ENCODE results near the gene CCDC34.

Gene CCDC34, protein sequence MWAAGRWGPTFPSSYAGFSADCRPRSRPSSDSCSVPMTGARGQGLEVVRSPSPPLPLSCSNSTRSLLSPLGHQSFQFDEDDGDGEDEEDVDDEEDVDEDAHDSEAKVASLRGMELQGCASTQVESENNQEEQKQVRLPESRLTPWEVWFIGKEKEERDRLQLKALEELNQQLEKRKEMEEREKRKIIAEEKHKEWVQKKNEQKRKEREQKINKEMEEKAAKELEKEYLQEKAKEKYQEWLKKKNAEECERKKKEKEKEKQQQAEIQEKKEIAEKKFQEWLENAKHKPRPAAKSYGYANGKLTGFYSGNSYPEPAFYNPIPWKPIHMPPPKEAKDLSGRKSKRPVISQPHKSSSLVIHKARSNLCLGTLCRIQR

DNA sequence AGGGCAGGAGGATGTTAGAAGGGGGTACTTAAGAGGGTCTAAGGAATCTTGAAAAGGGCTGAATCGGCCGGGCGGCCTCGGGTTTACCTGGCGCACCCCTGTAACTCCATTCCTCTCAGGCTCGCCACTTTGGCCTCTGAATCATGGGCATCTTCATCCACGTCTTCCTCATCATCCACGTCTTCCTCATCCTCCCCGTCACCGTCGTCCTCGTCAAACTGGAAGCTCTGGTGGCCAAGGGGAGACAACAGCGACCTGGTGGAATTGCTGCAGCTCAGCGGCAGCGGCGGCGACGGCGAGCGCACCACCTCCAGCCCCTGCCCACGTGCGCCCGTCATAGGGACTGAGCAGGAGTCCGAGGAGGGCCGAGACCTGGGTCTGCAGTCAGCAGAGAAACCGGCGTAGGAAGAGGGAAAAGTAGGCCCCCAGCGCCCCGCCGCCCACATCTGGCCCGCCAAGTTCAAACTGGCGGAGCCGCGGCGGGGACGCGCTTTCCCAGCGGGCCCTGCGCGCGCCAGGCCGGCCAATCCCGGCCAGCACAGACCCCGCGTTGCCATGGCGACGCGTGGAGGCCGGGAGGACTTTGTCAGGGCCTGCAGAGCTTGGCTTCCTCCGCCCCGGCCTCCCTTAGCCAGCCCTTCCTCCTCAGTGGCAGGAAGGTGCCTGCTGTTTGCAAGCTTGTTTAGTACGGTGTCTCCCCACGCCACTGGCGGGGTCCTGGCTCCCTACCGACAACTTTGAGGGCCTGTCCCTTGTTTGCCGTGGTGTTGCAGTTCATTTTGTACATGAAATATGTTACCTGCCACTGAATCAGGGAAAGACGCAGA lies at the start of gene CCDC34:
CCDC34 (minus strand) TSS at position 467 of the 827 bp plus-strand sequence; CDS start at position 446, 21 bp downstream.
- DNase-seq = peak; percentile 86

DNA sequence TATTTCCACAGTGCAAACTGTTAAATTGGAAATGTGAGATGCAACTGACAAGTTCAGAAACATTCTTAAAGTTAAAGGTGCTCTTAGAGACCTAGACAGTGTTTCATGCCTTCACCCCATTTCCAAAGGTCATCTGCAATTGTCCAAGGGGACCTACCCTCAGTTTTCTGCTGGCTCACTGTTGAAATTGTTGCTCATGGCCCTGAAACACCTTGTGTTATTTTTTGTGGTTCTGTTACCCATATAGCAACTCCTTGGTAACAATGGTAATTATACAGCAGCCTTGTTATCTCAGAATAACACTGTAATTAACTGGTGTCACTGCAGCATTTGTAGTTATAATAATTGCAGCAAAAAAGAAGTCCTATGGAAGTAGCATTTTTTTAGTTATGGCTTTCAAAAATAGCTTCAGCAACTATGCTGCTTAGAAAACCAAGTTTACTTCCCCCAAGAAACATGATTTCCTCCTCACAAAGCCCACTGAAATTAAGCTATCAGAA lies 49.2 kb upstream of the CCDC34 start:
- DNase-seq = no peak

DNA sequence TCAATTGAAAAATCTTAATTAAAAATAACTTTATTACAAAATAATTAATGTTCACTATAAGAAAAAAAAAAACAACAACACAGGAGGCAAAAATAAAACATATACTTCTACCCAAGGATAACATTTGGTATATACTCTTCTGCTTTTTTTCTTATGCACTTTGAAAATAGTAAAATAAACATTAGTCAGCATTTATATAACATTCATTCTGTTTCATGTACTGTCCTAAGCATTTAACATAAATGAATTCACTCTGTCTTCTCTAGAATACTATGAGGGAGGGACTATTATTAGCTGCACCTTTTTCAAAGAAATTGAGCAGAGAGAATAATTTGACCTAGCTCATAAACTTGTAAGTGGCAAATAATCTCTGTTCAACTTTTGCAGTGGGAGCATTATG lies 48.3 kb upstream of the CCDC34 start:
- DNase-seq = no peak

DNA sequence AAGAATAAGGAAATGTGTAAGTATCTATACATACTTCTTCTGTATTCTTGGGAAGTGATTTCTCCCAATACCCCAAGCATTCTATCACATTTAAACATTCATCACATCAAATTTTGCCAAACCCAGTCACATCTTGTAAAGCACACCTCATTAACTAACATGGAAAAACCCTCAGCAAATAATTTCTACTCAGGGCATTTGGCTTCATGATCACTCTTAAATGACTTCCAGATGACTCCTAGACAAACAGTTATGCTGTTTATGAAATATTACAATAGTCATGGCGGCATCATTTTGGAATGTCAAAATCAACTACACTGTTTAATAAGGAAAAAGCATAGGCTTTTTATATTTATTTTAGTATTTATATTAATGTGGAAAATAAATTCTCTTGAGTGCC lies 47.3 kb upstream of the CCDC34 start:
- no peak for DNase-seq

DNA sequence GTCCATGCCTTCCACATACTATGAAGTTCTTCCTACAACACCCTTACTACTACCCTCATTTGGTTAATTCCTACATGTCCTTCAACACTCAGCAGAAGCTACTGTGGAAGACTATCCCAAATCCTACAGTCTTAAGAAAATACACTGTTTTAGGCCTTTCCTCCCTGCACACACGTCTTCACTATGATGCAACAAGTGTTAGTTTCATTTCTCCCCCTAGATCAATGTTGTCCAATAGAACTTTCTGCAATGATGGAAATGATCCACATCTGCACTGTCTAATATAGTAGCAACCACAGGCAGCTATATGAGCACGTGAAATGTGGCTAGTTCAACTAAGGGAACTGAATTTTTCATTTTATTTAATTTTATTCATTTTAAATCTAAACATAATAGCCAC lies 46.7 kb upstream of the CCDC34 start:
- no peak for DNase-seq

DNA sequence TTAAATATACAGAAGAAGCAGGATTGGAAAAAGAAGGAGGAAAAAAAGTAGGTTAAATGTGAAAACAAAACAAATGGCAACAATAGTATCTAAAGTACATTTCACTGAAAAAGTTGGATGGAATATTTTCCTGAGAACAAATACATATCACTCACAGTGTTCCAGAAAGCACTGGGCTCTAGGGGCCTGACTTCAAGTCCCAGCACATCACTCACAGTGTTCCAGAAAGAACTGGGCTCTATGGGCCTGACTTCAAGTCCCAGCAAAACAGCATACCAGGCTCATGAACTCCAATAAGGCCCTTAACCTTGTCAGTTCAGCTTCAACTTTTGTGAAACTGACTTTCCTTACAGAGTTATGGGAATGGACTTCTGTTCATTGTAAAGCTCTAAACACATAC lies 46.0 kb upstream of the CCDC34 start:
- DNase-seq = no peak

DNA sequence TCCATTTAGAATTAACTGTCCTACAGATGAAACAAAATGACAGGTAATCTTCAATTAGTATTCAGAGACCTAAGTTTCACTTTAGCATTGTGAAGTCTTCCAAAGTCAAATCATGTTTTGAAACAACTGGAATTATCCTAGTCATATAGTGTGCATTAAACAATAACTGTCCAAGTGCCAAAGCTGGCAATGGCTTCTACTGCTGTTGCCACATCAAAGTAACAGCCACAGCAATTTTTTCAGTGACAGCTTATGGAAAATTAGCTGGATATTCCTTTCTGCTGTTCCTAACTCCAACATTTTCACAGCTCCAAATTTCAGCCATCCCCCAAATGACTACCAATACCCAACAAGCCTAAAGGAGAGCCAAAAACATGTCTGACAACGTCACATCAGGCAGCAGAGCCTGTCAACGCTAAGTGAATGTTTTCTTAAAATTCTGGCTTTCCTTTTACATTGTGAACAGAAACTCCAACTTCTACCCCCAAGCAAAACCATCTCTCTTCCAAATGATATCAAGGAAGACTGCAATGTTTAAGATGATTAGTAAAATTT lies 45.3 kb upstream of the CCDC34 start:
- no peak for DNase-seq

DNA sequence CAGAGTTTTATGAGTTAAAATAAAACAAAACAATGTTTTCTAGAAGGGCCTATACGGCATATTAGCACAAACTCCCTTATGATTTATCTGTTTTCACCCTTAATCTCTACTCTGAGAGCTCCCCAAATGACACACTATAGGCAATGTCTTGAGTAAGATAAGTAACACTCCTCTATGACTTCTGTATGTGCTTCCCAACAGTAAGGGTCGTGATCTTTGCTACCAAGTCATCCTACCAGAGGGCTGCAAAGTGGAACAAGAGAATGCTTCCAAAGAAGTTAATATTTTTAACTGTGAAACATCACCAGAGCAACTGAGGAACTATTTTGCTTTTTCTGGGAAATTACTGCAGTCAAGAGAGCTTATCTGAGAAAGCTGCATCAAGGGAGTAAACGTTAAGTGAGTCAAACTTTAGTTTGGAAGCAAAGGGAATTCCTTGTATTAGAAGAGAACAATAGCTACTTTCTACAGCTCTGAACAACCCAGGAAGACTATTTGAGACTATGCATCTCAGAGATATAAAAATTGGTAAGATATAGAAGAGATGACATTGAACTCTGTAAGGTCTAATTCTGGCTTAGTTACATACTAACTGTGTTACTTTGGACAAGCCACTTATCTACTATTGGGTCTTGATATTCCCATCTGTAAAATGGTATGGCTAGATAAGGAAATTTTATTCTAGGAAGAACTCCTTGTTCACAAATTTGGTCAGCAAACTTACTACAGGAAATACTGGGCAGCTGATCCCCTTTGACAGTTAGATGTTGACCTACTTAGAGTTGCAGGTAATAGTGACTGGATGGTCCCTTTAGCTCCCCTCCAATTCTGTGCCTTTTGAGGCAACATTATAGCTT lies 43.7 kb upstream of the CCDC34 start:
- no peak for DNase-seq

DNA sequence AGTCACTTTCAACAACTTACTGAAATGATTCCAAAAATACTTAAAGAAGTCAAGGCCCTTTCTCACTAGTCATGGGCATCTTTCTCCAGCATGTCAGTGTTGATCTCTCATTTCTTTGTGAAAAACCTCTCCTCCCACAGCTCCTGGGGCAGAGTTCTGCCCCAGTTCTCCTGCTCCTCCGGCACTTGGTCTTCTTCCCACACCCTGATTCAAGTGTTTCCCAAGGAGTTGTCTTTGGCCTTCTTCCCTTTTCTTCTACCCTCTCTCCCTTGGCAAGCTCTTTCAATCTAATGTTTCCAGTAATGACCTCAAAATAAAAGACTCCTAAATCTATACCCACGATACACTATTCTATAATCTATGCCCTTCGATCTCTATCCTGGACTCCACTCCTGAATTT lies 42.1 kb upstream of the CCDC34 start:
- DNase-seq = no peak

DNA sequence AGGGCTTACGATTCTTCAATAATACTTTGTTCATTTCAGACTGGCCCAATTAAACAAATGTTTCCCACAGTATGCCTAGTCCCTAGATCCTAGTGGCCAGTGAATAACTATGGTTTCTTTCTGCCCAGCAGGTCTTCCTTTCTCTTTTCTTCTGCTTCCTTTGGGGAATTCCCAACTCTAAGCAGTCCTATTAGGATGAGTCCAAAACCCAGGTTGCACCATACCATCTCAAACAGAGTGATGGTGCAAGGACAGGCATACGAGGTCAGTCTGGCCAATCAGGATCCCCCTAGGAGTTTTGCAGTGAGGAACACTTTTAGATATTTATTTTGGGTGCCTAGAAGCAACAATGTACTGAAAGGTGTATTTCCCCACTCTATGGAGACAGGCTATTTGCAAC lies 41.4 kb upstream of the CCDC34 start:
- DNase-seq = no peak

DNA sequence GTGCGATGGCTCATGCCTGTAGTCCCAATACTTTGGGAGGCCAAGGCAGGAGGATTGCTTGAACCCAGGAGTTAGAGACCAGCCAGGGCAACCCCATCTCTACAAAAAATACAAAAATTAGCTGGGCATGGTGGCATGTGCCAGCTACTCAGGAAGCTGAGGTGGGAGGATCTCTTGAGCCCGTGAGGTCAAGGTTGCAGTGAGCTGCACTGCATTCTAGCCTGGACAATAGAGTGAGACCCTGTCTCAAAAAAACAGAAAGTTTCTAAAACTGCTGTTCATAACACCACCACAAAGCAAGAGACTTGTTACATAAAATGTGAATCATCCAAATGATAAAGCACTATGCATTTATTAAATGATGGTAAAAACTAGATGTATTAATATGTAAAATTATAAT lies 40.2 kb upstream of the CCDC34 start:
- no peak for DNase-seq

DNA sequence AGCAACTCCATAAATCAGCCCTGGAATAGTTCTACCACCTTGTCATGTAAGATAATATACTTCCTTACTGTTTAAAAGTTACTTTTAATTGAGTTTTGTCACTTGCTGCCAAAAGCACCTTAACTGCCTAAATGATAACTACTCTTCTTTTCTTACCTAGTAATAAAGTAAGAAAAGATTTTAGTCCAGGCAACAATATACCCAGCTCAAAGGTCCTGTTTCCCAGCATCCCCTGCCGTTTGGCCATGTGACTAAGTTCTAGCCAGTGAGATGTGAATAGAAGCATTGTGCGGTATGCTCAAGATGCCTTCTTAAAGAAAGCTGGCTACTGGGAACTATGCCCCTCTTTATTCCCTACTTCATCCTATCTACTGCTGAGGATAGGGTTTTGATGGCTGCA lies 39.4 kb upstream of the CCDC34 start:
- DNase-seq = no peak

DNA sequence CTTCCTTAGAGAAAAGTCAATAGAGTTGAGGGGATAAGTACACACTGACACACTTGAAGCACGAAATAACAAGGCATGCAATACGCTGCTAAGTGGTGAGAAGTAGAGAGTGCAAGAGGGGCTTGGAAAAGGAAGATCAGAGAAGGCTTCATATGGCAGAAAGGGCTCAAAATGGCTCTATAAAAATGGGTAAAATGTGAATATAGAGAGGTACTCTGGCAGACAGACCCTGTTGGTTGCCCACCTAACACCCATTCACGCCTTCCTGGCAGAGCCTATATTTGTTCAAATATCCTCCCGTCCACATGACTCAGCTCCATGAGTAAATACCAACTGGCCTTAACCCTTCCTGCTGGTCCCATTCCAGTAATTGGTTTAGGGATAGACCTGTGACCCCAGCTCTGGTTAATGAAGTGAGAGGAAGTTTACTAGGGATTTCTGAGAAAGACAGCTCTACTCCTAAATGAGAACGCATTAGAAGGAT lies 38.9 kb upstream of the CCDC34 start:
- DNase-seq = no peak

DNA sequence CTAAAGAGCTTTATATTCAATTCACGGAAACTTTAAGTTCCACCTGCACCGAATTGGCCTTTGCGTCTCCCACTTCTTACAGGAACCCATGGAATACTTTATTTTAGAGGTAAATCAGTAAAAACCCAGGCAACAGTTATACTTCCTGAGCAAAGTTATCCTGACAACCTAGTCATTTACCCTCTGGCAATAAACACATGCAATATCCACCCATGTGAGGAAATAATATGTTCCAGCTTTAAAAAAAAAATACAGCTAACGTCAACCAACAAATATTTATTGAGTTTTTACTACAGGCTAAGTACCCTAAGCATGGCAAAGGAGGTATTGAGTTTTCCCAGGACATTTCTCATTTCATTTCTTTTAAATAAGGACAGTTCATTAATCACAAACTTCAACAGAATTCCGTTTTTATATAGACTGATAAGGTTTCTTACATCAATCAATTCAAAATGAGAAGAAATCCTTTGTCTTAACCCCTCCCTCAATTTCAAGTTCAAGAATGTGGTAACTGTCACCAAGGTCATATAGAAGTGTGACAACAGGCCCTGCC lies 38.3 kb upstream of the CCDC34 start:
- DNase-seq = no peak

DNA sequence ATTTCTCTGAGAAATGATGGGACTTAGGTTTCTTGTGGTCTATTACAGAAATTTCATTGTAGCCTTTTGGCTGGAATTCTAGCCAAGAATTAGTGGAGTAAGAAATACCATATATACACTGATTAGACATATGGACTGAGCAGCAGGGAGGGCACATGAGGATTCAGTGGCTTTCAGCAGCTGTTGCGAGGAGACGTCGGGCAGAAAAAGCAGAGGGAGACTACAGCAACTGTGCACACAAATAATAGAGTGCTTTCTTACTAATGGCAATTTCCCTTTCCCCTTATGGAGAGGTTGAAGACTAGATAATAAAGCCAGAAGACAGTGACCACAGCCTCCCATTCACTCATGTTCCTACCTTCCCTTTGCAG lies 35.4 kb upstream of the CCDC34 start:
- DNase-seq = no peak

DNA sequence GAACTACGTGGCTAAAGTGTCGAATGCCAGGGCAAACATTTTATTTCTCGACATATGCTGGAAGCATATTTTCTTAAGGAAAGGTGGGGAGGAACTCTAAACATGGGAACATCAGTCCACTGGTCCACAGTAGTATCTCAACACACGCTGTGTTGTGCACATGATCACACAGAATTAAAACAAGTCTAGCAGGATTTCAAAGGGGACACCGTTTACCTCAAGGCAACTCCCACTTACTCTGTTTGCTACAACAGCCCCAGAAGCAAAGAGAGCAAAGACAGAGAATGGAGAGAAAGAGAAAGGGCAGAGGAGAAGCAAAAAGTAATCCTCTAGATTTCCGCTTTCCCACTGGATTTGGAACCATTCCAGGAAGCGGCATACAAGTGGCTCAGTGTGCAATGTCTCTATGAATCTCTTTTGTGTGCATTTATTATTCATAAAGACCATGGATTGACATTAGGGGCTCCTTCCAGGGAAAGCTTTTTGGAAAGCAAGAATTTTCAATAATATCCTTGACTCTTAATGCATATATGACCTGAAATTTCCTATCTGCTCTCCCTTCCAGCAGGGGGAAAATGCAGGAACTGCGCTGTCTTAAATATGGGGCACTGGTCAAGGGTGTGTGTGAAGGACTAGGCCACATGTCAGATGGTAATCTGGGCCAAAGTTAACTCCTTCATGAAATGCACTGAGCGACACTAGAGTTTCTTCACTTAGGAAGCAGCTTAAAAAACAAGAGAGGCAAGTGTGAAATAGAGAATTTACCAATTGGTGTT lies 34.8 kb upstream of the CCDC34 start:
- no peak for DNase-seq

DNA sequence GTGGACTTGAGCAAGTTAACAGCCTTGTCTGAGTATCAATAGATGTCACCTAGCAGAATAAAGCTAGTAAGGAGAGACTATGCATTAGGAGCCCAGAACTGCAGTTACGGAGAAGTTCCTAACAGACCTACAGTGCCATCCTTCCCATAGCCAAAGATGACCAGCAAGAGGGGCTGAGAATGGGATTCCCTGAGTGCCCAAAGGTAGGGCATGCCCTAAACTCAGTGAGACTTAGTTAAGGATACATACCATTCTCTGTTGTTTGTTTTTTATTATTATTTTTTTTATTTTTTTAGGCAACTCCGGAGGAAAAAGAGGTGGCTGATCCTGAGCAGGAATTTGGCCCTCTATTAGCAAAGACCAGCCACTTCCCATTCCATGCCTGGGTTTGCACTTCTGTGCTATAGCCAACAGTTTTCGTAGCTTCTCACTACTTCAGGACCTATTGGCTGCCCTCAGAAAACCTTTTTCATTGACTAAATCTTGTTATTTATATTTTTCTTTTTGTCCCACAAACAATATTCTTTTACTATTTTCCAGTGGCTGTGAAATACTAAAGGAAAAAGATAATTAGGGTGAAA lies 33.3 kb upstream of the CCDC34 start:
- DNase-seq = no peak

DNA sequence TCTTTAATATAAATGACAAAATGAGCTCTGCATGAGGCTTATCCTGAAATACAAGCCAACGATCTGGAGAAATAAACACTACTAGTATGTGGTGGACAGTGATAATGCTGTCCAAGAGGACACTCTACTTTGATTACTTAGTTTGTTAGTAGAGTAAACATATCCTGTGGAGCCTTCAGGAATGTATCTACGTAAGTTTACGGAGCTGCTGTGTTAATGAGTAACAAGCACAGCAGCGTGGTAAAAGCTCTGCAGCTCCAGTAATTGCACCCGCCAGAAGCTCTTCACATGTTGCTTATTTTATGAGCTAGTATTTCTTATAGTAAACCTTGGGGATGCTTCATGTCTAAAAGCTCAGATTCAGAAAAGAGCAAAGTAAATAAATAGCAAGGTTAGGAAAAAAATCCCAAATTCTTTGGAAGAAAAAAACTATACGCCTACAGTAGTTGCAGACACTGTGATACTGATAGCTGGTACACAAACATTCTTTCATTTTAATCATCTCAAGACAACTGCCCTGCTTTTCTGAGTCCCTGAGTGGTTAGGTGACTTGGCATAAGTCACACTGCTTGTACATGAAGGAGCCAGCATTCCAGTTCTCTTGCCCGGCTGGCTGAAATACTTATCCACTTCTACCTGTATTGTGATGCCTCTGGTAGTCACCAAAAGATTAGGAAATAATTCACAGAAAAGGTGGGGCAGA lies 32.7 kb upstream of the CCDC34 start:
- no peak for DNase-seq

DNA sequence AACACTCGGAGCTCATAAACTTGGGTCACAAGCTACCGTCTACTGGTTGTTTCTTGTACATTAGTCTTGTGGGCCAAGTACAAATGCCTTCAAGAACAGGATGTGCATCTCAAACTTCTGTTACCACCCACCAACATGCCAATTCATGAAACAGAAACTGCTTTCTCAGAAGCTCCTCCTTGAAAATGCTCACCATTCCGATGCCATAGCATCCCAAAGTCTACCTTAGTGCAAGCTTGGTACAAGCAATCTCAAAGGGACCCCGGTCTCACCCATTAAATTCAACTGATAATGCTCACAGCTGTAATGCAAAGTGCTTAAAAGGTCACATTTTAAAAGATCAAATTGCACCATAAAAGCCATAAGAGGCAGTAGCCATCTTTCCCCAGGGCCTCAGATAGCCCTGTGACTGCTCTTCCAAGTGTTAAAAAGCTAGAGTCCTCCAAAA lies 31.8 kb upstream of the CCDC34 start:
- DNase-seq = no peak
